ENCODE results near the gene SLC29A3. TPM values are rescaled to one million over a fixed set of nuclear protein-coding genes. Genes with fewer than 3 reads are reported as not detected.

The SLC29A3 gene
- total and polyA plus RNA-seq, 2 of the 8 experiments (the other 6 are each of a cell fraction or from before 2014, with no cell fraction given): 14.0 to 24.6 TPM

DNA sequence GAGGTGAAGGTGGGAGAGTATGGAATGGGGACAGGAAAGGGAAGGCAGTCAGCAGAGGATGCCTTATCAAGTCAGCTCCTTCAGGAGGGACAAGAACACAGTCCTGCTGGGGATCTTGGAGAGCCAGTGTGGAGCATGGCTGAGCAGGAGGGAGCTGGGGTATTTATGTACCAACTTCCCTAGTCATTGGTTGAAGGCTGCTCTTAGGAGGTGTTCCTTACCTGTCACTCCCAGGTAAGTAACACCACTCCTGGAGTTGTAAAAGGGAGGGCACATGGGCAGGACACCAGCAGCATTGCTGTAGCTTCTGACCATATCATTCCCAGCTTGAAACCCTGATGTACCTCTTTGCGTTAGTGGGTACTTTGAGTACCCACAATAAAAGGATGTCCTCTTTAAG is 29.8 kb downstream of the SLC29A3 start:
- Histone ChIP-seq H3K4ac (replicated peaks; ENCODE audit: insufficient read length, low read depth, low read length) (no peak overlapping the region), H3K9me3 (ENCODE audit: insufficient read depth in 2 of 2, low read depth in 1 of 2, low read length in 1 of 2) (no peaks in the 10 kb centered on the region), H3K4me3 (ENCODE audit: extremely low read depth in 1 of 4, insufficient read depth in 2 of 4, low read depth in 3 of 4, low read length in 4 of 4) (no peak overlapping the region), H3K23me2 (ENCODE audit: low read depth, low read length) (no peaks in the 10 kb centered on the region), H3K79me1 (ENCODE audit: low read depth, low read length) (no peaks in the 10 kb centered on the region), H4K20me1 (replicated peaks in 1 of 2; ENCODE audit: control insufficient read depth in 1 of 2, insufficient read depth in 2 of 2, low read length in 2 of 2) (no peaks in the 10 kb centered on the region), H3K4me2 (ENCODE audit: insufficient read depth in 1 of 2, low read depth in 2 of 2, low read length in 2 of 2) (no peak overlapping the region), H3K36me3 (ENCODE audit: control insufficient read depth in 2 of 4, insufficient read depth in 4 of 4, low read length in 3 of 4) (peaks cover 0 to 3% (median 0%) of the 10 kb centered on the region in 4 experiments; a peak in 1 of 8 replicates), H2BK20ac (ENCODE audit: low read length) (0 out of 2 replicates have a peak overlapping the region, but pooled peaks have one; percentile 77), H4K5ac (ENCODE audit: insufficient read length, low read depth, low read length) (no peak overlapping the region), H3K23ac (ENCODE audit: insufficient read length) (no peak overlapping the region), H3K9ac (replicated peaks in 1 of 4; ENCODE audit: extremely low read depth in 1 of 4, low read depth in 3 of 4, low read length in 3 of 4) (no peak overlapping the region), H3K27ac (ENCODE audit: low read depth, low read length) (no peak overlapping the region), H3K79me2 (ENCODE audit: control insufficient read depth in 1 of 2, insufficient read depth in 2 of 2, low read length in 2 of 2) (no peaks in the 10 kb centered on the region), H2BK120ac (replicated peaks; ENCODE audit: low read depth, low read length) (no peak overlapping the region), H2BK12ac (ENCODE audit: low read depth, low read length) (no peak overlapping the region), H3K14ac (ENCODE audit: insufficient read length) (no peak overlapping the region), H4K91ac (replicated peaks; ENCODE audit: insufficient read length, low read length) (no peak overlapping the region), H3K56ac (replicated peaks; ENCODE audit: insufficient read length, low read depth, low read length) (no peak overlapping the region), H2AK5ac (ENCODE audit: low read depth, low read length) (no peak overlapping the region), H2BK5ac (ENCODE audit: low read depth, low read length) (no peak overlapping the region), H3K4me1 (replicated peaks in 1 of 4; ENCODE audit: control insufficient read depth in 3 of 4, insufficient read depth in 4 of 4, low read length in 3 of 4) (peaks cover 11 to 38% (median 25%) of the 10 kb centered on the region in 4 experiments), H2BK15ac (ENCODE audit: low read length) (0 out of 2 replicates have a peak overlapping the region, but pooled peaks have one; percentile 55), H4K8ac (ENCODE audit: extremely low read depth, insufficient read depth, low read length) (no peak overlapping the region), H2AFZ (ENCODE audit: low read length) (no peak overlapping the region), H3K18ac (ENCODE audit: extremely low read depth, low read length) (no peak overlapping the region), H3K27me3 (replicated peaks in 1 of 4; ENCODE audit: control insufficient read depth in 3 of 4, extremely low read depth in 1 of 4, insufficient read depth in 3 of 4, low read length in 3 of 4) (no peaks in the 10 kb centered on the region)
- ChIA-PET POLR2A (ENCODE audit: partially characterized antibody) (interaction anchor here (0.9 to 1.7 kb wide), 3 partner anchors 12 to 28 kb away, joined by 3 to 4 read pairs (median 3); no protein-coding TSS in a partner anchor), CTCF (ENCODE audit: partially characterized antibody) (interaction anchor here (0.6 to 7.4 kb wide), 12 partner anchors 10 to 454 kb away, joined by 3 to 52 read pairs (median 4); partner anchors contain the start of genes SLC29A3 and VSIR)
- 92% methylated on average over 1 of the region's 1 CpG; no CpG with 5 or more reads in 1 of the 2 experiments for WGBS, 2 experiments (ENCODE audit: extremely low coverage in 1 of 2, insufficient coverage in 1 of 2, insufficient read length in 1 of 2, insufficient replicate concordance in 2 of 2, low coverage in 1 of 2, low lambda C conversion rate in 2 of 2, missing lambda C conversion rate in 1 of 2)
- FAIRE-seq (no peak), DNase-seq (ENCODE audit: low read depth in 1 of 2, low spot score in 2 of 2) (no peak)
- no peak for TF ChIP-seq TAF7 (optimal IDR thresholded peaks at IDR 0.05; ENCODE audit: borderline replicate concordance, low read depth, low read length)
- no peak for TF ChIP-seq EGR1 (IDR thresholded peaks at IDR 0.05; ENCODE audit: borderline replicate concordance, low read depth, low read length)
- no peak for TF ChIP-seq FOSL1 (IDR thresholded peaks at IDR 0.05; ENCODE audit: insufficient read depth, low read depth, low read length)
- no peak for TF ChIP-seq BACH1 (IDR thresholded peaks at IDR 0.05; ENCODE audit: low read length)
- TF ChIP-seq YY1 (IDR thresholded peaks at IDR 0.05; ENCODE audit: low read depth, low read length): no peak
- TF ChIP-seq SIX5 (IDR thresholded peaks at IDR 0.05; ENCODE audit: low read depth, low read length): no peak
- TF ChIP-seq KDM1A (IDR thresholded peaks at IDR 0.05; ENCODE audit: borderline replicate concordance, low read length): no peak
- no peak for TF ChIP-seq POLR2A (IDR thresholded peaks at IDR 0.05; ENCODE audit: control extremely low read depth in 1 of 2, low read depth in 2 of 2, low read length in 2 of 2)
- TF ChIP-seq KDM4A (IDR thresholded peaks at IDR 0.05; ENCODE audit: low read depth, low read length, severe bottlenecking): no peak
- no peak for TF ChIP-seq RAD21 (IDR thresholded peaks at IDR 0.05 in 1 of 2, conservative IDR thresholded peaks at IDR 0.05 in 1 of 2; ENCODE audit: low read depth in 2 of 2, low read length in 2 of 2)
- no peak for TF ChIP-seq EZH2 (IDR thresholded peaks at IDR 0.05; ENCODE audit: low read depth, low read length, severe bottlenecking)
- no peak for TF ChIP-seq CEBPB (IDR thresholded peaks at IDR 0.05; ENCODE audit: low read depth, low read length)
- no peak for TF ChIP-seq POU5F1 (IDR thresholded peaks at IDR 0.05; ENCODE audit: low read depth, low read length)
- no peak for TF ChIP-seq ZNF274 (IDR thresholded peaks at IDR 0.05; ENCODE audit: borderline replicate concordance, extremely low read depth, low read length)
- TF ChIP-seq JUND (IDR thresholded peaks at IDR 0.05; ENCODE audit: low read length): no peak

All from H1 (cell line).